Effector CD4-positive, alpha-beta T cell (primary cell): ENCODE measurements around the gene OPN3.

Experiments
- DNase-seq: peaks from one replicate; pipeline ENCODE4 v3.0.0-alpha.2; 2020

Gene OPN3

GRCh38 chr1:241586905-241587512, 53.2 kb downstream of the OPN3 start:
- DNase-seq = no peak

GRCh38 chr1:241582921-241583321, 57.2 kb downstream of the OPN3 start:
- no peak for DNase-seq

- no peak for DNase-seq
Observed at GRCh38 chr1:241579434-241579833, 60.7 kb downstream of the OPN3 start.

DNA sequence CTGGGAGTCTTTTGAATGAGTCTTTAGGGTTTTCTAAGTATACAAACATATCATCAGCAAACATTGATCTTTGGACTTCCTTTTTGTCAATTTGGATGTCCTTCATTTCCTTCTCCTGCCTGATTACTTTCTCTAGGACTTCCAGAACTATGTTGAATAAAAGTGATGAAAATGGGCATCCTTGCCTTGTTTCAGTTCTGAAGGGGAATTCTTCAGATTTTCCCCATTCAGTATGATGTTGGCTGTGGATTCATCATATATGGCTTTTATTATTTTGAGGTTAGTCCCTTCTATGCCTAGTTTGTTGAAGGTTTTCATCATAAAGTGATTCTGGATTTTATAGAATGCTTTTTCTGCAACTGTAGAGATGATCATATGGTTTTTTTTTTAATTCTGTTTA, 66.0 kb downstream of the OPN3 start:
- no peak for DNase-seq

DNA sequence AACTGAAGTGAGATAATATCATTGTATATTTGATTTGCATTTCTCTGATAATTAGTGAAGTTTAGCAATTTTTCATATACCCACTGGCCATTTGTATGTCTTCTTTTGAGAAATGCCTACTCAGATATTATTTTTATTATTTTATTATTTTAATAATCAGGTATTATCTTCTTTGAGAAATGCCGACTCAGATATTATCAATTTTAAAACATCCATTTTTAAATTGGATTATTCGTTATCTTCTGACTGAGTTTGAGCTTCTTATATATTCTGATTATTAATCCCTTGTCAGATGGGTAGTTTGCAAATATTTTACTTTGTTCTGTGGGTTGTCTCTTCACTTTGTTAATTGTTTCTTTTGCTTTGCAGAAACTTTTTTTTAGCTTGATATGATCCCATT, 70.3 kb downstream of the OPN3 start:
- DNase-seq = no peak

GRCh38 chr1:241560849-241561187, 79.4 kb downstream of the OPN3 start:
- no peak for DNase-seq

DNA sequence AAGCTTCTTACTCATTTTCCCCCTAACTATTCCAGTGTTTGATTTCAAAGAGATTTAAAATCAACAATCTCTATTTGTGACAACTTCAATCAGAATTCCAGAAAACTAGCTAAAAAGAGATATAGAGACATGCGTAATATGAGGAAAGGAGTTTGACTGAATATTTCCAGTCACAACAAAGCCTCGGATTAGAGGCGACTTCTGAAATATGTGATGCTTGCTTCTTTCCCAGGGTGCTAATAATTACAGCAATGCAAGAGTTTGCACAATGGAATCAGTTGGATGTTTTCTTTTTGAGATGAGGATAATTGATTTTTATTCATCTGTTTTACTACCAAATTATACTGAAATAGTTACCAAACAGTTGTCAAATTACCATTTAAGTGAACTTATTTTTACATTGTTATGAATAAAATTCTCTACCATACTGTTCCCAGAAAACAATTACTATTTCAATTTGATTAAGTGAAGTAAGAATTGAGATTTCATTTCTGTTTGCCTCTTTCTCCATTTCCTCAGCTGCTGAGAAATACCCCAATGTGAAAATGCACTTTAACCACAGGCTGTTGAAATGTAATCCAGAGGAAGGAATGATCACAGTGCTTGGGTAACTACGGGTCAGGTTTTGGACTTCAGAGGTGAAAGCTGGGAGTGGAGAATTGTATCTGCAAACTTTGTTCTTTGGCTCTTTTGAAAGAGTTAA, 79.9 kb downstream of the OPN3 start:
- no peak for DNase-seq

GRCh38 chr1:241557551-241558193, 82.5 kb downstream of the OPN3 start:
- DNase-seq = no peak

DNA sequence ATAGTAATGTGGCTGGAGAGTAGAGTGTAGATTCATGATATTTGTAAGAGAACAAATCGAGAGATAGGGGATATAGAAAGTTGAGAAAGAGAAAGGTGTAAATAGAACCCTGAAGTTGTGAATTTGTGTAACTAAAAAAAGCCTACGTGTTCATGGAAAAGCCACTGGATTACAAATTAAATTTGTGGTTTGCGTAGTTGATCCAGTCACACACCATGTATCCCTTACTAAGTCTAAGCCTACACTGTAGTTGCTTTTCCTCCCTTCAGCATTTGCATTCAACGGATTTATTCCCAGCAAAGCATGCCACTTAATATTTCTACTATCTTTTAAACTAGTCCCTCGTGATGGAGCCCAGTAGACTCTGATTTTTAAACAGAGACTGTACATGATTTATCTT, 83.1 kb downstream of the OPN3 start:
- DNase-seq = no peak

DNA sequence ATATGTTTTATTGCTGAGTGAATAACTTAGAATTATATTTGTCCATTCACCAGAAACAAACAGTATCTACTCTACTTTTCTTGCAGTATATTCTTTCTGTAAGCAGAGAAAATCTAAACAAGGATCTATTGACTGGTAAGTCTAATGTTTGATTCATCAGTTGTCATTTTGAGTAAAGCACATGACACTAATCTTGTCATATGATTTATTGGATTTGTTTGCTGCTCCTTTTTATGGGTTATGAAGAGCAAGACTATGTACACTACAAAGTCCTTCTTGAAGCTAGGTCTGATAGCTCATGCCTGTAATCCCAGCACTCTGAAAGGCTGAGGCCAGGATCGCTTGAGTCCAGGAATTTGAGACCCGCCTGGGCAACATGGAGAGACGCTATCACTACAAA, 84.6 kb downstream of the OPN3 start:
- DNase-seq = no peak

- no peak for DNase-seq
Observed at GRCh38 chr1:241553886-241554592, 86.1 kb downstream of the OPN3 start.

GRCh38 chr1:241551759-241552638, 88.2 kb downstream of the OPN3 start:
- DNase-seq = peak; percentile 3

GRCh38 chr1:241550318-241550717, 89.9 kb downstream of the OPN3 start:
- DNase-seq = no peak

- no peak for DNase-seq
Observed at GRCh38 chr1:241548008-241548407, 92.2 kb downstream of the OPN3 start.
